HPDE6-E6E7 (cell line): ENCODE data around the gene TDRD5.
"Not testable (repeated sequence)": the region's sequence is repeated elsewhere in the genome, so short reads cannot be mapped to it uniquely, and the experiment has no call there.

Source experiments
- DNase-seq: peaks from one replicate; pipeline ENCODE4 v3.0.0; 2011; ENCODE audit warnings: missing footprints; ENCODE audit errors: extremely low spot score

TDRD5 gene

DNA sequence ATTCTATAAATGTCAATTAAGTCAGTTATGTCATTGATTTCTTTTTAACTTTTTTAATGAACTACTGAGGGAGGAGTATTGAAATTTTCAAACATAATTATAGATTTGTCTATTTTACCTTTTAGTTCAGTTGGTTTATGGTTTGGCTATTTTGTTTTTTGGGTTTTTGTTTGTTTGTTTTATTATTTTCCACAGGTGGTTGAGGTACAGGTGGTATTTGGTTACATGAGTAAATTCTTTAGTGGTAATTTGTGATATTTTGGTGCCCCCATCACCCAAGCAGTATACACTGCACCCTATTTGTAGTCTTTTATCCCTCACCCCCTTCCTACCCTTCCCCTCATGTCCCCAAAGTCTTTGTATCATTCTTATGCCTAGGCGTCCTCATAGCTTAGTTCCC, 9.5 kb downstream of the TDRD5 start:
- DNase-seq, result no peak

DNA sequence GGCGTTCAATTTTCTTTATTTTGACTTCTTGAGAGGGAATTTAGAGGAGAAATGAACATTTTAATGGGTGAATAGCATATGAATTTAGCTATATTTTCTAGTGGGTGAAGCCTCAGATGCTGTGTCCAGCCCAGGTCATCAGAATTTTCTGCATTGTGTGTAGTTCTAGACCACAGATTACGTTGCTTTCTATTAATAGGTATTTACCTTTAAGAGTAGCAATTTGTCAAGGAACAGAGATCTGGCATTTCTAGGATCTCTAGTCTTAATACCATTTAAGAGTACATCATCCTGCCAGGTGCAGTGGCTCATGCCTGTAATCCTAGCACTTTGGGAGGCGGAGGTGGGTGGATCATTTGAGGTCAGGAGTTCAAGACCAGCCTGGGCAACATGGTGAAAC, 20.7 kb downstream of the TDRD5 start:
- DNase-seq, result no peak

DNA sequence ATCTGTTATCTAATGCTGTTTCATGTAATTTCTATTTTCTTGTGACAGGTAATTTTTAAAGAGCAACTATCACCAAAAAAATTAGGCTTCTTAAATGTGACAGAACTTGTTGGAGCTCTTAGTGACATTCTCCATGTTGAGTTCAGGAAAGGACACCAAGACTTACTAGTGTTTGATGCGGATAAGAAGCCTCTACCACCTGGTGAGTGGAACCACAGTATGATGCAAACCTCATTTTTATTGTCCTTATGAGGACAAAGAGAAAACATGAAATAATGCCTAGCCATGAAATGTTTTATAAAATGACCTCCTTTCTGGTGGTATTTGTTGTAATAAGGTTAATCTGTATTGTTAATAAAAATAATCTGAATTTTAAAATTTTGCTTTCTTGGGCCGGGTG, 39.1 kb downstream of the TDRD5 start:
- no peak for DNase-seq

DNA sequence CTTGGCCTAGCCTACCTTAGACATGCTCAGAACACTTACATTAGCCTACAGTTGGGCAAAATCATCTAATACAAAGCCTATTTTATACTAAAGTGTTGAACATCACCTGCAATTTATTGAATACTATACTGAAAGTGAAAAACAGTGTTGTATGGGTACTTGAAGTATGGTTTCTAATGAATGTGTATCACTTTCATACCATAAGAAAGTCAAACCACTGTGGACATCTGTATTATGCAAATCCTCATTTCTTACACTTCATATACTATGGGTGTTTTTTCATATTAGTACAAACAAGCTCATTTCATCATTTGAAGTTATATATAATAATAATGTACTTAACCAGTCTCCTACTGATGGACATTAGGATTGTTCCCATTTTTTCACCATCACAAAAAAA, 41.2 kb downstream of the TDRD5 start:
- DNase-seq, result no peak

DNA sequence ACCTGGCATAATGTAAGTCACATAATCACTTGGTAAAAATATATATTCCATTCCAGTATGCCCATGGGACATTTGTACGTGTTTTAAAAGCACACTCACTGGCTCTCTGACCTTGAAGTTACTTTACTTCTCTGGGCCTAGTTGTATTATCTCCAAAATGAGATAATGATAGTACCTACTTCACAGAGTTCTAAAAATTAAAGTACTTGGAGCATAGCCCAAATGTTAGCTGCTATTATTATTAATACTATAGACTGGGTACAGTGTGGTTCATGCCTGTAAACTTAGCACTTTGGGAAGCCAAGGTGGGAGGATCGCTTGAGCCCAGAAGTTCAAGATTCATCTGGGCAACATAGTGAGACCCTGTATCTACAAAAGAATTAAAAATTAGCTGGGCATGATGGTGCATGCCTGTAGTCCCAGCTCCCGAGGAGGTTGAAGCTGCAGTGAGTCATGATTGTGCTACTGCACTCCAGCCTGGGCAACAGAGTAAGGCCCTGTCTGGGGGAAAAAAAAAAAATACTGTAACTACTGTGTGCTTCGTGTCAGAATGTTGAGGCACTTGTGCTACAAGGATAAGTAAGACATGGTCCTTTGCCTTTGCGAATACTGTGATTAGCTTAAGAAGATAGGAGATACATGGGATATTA, 45.7 kb downstream of the TDRD5 start:
- DNase-seq, result no peak

GRCh38 chr1:179661018-179661417, 69.4 kb downstream of the TDRD5 start:
- no peak for DNase-seq

GRCh38 chr1:179663810-179664209, 72.2 kb downstream of the TDRD5 start:
- DNase-seq, result no peak

- DNase-seq, result no peak
These were observed 86.2 kb downstream of the TDRD5 start for GRCh38 chr1:179677882-179678281.

- DNase-seq, result not testable (repeated sequence)
These were observed 102.9 kb downstream of the TDRD5 start for GRCh38 chr1:179694530-179694929.

DNA sequence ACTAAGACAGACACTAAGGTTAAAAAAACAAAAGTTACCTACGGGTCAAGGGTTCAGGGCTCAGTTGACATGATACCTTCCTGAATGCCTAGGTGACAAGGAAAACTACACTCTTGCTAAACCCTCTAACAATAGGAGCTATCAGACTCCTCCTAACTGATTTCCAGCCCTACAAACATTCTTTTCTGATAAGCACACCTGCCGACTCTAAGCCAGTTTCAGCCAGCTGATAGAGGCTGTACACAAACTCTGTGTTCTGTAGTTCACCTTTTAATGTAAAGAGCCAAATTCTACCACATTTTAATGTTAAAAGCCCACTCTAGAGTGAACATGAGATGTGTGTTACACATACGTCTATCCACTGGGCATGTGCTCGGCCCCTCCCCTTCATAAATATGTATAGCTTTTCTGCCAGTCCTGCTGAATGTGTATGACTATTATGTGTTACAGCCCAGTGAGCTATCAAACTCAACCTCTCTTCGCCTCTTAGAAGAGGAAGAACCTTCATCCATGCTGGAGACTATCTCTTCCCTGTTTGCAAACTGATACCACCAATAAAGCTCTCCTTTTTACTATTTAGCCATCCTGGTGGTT, 111.4 kb downstream of the TDRD5 start:
- no peak for DNase-seq

- peak; percentile 16 for DNase-seq
These were observed 114.8 kb downstream of the TDRD5 start for GRCh38 chr1:179706339-179706941.

- no peak for DNase-seq
These were observed 115.8 kb downstream of the TDRD5 start for GRCh38 chr1:179707406-179707805.

- no peak for DNase-seq
These were observed 117.0 kb downstream of the TDRD5 start for GRCh38 chr1:179708434-179709195.

DNA sequence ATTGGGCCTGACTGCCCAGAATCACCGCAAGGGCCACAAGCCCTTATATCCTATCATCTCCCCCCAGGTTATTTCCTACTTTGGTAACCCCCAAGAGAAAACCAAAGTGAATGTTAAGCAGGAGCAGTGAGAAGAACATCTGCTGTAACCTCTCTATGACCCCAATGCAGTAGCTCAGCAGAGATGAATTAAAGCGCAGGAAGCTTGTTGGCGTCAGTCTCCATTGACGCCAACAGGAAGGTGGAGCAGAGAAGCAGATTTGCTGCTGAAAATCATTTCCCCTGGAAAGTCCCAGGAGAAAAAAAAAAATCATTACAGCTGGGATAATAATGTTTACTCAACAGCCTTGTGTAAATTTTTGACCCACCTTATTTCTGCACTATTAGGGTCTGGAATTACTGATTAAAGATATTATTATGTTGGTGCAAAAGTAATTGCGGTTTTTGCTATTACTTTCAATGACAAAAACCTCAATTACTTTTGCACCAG, 118.3 kb downstream of the TDRD5 start:
- DNase-seq, result no peak

DNA sequence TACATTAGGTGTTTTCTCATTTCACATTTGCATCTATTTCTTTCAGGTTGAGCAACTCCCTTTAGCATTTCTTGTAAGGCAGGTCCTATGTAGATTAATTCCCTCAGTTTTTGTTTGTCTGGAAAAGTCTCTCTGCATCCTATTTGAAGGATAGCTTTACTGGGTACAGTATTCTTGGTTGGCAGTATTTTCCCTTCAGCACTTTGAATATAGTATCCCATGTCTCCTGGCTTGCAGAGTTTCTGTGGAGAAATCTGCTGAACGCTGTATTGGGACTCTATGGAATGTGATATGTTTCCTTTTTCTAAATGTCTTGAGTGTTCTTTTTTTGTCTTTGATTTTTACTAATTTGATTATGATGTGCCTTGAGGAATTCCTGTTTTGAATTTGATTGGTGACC, 122.5 kb downstream of the TDRD5 start:
- DNase-seq, result no peak

DNA sequence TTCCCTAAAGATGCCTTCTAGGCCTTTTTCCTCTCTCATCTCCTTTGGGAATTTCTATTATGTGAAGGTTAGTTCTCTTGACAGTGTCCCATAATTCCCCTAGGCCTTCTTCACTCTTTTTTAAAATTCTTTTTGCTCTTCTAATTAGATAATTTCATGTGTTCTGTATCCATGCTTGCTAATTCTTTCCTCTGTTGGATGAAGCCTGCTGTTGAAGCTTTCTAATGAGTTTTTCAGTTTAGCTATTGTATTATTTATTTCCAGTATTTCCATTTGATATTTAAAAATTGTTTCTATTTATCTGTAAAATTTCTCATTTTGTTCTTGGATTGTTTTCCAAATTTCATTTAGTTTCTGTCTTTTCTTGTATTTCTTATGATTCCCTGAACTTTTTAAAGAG, 123.0 kb downstream of the TDRD5 start:
- no peak for DNase-seq

- no peak for DNase-seq
These were observed 127.6 kb downstream of the TDRD5 start for GRCh38 chr1:179719272-179719671.

DNA sequence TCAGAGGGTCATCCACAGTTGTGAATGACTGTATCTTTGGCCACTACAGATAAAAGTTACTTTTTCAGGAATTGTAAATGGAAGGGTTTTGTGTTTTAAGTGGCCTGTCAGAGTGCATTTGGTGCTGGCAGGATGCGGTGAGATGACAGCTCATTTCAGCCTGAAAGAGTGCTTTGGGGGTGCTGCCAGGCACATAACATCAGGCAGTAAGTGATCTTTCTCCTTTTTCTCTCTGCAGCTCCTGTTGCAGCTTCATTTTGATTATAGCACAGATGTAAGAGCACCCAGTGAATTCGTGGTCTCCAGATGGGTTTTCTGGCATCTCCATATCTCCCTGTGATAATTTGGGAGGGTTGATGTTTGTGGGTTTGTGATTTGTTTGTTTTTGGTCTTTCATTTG, 136.6 kb downstream of the TDRD5 start:
- no peak for DNase-seq

GRCh38 chr1:179729881-179730280, 138.2 kb downstream of the TDRD5 start:
- DNase-seq, result no peak

DNA sequence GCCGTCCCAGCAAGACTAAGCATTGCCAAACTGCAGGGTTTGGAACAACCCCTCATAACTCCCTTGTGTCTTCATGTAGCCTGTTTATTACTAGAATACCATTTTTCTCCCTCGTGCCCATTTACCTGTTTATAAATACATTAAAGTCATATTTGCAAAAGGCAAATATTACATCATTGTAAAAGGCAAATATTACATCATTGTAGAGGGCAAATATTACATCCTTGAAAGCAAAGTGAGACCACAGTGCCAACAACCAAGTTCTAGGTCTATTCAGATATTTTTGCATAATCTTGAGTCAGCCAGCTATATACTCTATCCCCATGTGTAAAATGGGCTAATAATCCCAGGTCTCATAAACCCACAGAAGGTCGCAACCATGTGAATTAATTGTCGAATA, 140.0 kb downstream of the TDRD5 start:
- DNase-seq, result no peak
